ENCODE results near the gene FALEC.

FALEC gene

DNA sequence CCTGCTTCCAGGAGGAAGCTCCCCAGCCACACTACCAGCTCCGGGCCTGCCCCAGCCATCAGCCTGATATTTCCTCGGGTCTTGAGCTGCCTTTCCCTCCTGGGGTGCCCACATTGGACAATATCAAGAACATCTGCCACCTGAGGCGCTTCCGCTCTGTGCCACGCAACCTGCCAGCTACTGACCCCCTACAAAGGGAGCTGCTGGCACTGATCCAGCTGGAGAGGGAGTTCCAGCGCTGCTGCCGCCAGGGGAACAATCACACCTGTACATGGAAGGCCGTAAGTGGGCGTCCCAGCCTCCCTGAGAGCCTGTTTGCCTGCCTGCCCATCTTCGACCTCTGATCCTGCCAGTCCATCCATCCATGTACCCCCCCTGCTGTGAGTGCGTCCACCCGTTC, 4.0 kb upstream of the FALEC start:
- DNase-seq (ENCODE audit: extremely low read depth in 1 of 2, low read depth in 1 of 2), result no peak

DNA sequence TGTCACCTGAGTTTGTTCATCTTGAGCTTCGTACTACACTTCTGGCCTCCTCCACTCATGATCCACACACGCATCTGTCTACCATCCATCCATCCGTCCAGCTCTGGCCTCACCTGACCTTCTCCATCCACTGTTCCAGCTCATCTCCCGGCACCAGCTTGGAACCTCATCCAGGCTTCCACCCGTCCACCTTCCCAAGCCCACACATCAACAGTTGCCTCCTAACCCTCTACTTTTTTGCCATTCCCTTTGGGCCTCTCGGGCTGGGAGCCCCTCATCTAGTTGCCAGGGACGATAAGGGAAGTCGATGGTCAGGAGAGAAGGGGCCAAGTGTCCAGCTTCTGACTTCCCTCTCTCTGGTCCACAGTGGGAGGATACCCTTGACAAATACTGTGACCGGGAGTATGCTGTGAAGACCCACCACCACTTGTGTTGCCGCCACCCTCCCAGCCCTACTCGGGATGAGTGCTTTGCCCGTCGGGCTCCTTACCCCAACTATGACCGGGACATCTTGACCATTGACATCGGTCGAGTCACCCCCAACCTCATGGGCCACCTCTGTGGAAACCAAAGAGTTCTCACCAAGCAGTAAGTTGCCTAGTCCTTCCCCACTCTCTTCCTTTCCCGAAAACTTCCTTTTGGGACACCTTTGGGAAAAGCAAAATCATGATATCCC, 3.4 kb upstream of the FALEC start:
- DNase-seq (ENCODE audit: extremely low read depth in 1 of 2, low read depth in 1 of 2), result no peak

DNA sequence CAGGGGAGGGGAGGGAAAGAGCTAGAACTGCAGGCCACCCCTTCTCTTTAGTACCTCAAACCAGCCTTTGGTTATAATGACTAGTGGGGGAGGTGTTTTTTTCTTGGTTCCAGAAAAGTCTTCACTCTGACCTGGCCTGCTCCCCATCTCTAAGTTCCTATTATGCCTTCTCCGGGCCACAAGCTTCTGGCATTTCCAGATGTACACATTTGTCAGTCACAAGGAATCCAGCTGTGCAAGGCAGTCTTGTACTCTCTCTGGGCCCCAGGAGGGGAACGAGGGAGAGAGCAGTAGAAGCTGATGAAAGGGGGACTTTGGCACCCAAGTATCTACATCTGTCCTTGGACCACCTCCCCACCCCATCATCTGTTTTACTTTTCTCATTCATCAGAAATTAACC, 2.7 kb upstream of the FALEC start:
- no peak for DNase-seq (ENCODE audit: extremely low read depth in 1 of 2, low read depth in 1 of 2)

DNA sequence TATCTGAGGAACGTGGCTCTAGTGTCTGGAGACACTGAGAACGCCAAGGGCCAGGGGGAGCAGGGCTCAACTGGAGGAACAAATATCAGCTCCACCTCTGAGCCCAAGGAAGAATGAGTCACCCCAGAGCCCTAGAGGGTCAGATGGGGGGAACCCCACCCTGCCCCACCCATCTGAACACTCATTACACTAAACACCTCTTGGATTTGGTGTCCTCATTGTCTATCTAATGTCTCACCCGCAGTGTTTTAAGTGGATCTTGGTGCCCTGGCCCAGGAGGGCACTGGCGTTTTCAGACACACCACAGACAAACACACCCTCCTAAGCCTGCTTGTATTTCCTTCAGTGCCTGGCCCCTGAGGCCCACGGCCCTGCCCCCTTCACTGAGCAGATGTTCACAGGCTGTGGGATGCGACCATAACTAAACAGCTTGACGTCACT, 2.2 kb upstream of the FALEC start:
- no peak for DNase-seq (ENCODE audit: extremely low read depth in 1 of 2, low read depth in 1 of 2)

DNA sequence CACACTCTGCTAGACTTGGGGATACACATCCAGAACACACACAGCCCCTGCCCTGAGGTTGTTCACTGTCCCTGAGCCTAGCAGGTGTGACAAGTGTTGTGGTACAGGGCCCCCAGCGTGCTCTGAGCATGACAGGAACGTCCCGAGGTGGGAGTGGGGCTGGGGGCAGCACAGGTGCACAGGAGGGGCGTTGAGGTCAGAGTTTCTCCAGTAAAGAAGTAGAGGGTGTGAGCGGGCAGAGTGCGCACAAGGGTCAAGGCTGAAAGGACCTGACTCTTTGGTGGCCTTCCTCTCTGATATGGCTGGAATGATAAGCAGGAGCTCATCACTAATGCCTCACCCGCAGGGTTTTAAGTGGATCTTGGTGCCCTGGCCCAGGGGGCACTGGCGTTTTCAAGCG, 1.3 kb upstream of the FALEC start:
- DNase-seq (ENCODE audit: extremely low read depth in 1 of 2, low read depth in 1 of 2), result no peak

DNA sequence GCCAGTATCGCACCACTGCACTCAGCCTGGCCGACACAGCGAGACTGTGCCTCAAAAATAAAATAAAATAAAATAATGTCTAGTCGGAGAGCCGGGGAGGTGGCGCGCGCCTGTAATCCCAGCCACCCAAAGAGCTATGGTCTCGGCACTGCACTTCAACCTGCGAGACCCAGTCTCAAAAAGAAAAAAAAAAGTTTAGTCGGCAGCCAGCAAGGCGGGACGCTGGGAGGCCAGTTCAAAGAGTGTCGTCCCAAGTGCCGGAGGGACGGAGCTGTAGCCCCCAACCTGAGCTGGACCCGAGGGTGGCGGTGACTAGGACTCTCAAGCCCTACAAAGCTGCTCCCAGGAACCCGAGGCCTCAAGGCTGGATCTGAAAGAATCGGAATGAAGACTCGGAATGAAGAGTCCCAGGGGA, 632 bp upstream of the FALEC start:
- no peak for DNase-seq (ENCODE audit: extremely low read depth in 1 of 2, low read depth in 1 of 2)

DNA sequence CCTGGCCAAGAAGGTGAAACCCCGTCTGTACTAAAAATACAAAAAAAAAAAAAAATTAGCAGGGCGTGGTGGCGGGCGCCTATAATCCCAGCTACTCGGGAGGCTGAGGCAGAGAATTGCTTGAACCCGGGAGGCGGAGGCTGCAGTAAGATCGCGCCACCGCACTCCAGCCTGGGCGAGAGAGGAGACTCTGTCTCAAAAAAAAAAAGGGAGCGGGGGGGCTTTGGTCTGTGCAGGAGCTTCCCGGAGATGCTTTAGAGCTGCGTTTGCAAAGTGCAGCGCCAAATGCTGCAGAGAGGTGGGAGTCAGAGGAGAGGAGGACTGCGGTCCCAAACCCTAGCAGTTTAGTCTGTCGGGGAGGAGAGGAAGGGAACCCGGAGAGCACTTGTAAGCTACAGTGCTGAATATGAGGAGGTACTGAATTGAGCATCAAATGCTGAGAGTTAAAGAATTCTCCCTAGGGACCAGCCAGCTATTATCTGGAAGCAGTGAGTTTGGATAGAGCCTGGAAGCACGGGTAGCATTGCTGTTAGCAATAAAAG, 569 bp downstream of the FALEC start:
- DNase-seq (ENCODE audit: extremely low read depth in 1 of 2, low read depth in 1 of 2), result no peak

DNA sequence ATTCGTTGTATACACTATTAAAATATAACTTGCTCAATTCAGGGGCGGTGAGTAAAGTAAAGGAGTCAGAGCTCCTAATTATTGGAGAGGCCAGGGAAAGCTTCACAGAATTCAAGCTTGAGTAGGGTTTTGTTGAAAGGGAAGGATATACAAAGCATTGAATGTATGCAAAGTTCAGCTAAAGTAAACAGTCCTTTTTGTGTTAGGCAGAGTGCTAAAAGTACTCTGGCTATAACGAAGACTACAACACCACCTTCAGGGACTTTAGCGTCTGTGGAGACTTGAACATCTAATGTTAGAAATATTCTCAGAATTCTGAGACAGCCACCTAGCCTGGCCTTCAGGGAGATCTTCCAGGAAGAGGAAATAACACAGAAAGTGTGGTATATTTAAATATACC, 1.1 kb downstream of the FALEC start:
- no peak for DNase-seq (ENCODE audit: extremely low read depth in 1 of 2, low read depth in 1 of 2)

DNA sequence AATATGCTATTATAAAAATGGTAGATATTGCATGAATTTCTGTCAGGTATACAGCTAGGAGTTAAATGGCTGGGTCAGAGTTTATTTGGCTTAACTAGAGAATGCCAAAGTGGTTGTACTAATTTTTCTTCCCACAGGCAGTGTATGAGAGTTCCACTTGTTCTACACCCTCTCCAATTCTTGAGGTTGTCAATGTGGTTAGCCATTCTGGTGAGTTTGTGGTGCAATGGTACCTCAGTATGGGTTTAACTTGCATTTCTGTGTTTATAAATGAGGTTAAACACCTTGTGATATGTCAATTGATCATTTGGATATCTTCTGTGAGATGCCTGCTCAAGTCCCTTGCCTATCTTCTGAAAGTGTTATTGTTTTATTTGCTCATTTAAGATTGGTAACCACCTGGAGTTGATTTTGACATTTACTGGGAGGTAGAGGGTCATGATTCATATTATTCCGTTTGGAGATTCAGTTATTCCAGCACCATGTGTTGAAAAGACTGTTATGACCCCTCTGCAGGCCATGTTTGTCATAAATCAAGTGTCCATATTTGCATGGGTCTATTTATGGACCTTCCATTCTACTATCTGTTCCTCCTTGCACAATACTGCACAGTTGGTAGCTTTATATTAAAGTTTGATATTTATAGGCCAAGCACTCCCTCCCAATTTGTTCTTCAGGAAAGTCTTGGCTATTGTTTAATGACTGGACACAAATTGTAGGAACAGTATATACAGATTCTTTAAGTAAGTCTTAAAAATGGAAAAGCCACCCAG, 5.8 kb downstream of the FALEC start:
- DNase-seq (ENCODE audit: extremely low read depth in 1 of 2, low read depth in 1 of 2), result no peak

DNA sequence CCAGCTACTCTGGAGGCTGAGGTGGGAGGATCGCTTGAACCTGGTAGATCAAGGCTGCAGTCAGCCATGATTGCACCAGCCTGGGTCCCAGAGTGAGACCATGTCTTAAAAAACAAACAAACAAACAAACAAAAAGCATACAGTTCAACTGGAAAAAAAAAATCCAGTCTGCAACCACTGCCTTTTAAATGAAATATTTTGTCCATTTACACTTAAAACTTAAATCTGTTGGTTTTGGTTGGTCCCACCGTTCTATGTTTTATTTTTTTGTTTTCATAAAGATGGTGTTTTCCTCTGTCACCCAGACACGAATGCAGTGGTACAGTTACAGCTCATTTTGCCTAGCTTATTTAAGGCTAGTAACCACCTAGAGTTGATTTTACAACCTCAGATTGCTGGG, 9.8 kb downstream of the FALEC start:
- DNase-seq (ENCODE audit: extremely low read depth in 1 of 2, low read depth in 1 of 2), result no peak

DNA sequence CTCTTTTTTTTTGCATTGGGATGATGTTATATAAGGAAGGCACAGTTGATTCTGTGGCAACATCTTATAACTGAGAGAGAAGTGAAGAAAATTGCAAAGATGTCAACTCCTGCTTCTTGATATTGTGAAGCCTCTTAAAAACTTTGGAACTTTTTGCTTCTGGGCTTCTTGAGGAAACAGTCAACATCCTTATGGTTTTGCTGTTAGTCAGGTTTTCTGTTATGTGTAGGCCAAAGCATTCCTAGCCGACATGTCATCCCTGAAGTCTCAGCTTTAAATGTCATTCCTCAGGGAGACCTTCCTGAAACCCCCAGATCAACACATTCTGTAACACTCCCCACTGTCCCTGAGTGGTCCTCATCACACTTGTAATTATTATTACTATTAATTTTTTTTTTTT, 12.6 kb downstream of the FALEC start:
- no peak for DNase-seq (ENCODE audit: extremely low read depth in 1 of 2, low read depth in 1 of 2)

DNA sequence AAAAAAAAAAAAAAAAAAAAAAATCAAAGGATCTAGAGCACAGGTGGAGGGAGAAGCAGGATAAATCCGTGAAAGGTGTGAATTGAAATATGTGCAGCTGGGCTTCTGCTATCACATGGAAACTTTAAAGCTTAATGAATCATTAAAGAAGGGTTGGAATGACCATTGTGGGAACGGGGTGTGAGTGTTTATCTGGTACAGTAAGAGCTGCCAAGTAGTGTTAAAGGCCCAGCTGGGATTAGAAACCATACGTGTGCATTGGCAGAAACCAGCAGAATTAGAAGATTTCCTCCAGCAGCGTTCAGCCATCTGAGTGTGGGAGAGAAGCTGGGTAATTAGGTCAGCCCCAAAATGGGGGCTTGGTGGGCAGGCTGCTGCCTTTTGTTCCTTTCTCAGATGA, 13.5 kb downstream of the FALEC start:
- no peak for DNase-seq (ENCODE audit: extremely low read depth in 1 of 2, low read depth in 1 of 2)

DNA sequence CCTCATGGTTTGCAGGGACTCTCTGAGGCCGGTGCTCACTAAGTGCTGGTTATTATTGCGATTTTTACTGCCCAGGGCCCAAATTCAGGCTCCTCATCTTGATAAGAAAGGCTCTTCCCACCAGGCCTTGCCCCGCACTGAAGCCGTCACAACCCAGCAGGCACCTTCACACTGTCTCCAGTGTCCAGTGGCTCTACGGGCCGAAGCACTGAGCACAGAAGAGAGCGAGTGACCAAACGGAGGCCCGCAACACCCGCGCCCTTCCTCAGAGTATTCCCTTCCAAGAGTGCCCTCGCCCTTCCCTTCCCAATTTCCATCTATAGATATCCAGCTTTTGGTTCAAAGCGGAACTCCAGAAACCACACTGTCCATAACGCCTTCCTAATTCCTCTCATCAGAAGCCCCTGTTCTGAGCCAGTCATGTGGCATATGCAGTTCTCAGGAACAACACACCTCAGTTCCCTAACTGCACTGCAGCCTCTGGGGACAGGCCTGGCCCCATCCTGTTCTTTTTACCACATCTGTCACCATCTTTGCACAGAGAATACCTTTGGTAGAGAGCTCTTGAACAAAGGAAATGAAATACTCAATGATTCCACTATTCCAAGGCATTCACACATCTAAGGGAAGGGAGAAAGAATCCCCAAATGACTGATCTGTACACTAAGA, 15.1 kb downstream of the FALEC start:
- DNase-seq (ENCODE audit: extremely low read depth in 1 of 2, low read depth in 1 of 2), result no peak

DNA sequence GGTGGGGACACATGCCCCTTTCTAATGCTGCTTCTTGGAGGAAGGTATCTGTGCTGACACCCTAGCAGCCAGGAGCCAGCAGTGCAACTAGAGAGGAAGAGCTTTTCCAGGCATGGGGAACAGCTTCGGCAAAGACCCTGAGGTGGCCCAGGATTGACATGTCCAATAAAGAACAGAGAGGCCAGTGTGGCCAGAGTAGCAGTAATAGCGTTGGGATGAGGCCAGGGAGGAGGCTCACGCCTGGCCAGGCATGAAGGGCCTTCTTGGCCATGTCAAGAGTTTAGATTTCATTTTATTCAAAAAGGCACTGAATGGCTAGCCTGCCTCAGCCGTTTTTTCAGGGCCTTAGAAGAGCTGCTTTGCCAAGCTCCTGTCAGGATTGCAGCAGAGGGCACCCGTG, 17.3 kb downstream of the FALEC start:
- no peak for DNase-seq (ENCODE audit: extremely low read depth in 1 of 2, low read depth in 1 of 2)

DNA sequence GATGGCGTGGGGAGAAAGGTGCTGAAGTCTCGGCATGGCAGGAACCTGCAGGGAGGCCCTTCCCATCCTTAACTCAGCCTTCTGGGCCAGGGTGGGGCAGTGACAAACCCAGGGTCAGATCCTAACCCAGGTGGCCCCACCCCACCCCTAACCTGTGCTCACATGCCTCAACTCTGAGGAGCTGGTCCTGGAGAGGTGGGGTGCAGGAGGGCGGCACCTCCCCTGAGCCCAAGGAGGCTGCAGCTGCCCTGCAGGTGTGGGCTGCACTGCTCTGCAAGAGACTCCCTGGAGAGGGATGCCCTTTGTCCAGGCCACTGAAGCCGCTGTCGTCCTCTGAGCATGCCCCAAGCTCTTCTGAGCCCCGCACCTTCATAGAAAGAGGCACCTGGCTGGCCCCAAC, 18.4 kb downstream of the FALEC start:
- no peak for DNase-seq (ENCODE audit: extremely low read depth in 1 of 2, low read depth in 1 of 2)

DNA sequence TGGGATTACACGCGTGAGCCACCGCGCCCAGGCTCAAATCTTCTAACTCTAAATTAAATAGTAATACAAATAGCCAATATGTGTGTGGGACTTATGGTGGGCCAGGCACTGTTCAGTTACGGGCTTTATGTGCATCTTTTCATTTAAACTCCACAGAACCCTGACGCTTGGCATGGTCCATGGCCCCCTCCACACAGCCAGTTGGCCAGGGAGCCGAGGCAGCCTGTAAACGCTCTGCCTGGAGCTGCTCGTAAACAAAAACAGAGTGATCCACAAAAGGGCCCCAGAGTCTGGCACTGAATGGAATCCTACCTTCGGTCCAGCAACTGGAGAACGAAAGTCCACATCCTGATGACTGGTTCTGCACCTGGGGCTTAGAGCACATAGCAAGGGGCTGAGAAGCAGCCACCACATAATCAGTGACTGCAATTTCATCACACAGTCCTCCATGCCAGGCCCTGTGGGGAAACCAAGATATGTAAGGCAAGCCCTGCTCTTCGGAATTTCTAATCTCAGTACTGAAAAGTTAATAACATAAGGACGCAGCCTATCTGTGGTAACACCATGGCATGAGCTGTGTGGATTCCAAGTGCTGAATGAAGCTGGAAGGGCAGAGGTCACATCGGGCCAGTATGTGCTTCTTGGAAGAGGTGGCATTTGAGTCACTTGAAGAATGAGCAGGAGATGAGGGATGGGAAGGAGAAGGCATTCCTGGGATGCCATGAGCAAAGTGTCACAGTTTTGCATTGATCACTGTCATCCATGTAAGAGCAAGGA, 20.1 kb downstream of the FALEC start:
- DNase-seq (ENCODE audit: extremely low read depth in 1 of 2, low read depth in 1 of 2), result no peak

DNA sequence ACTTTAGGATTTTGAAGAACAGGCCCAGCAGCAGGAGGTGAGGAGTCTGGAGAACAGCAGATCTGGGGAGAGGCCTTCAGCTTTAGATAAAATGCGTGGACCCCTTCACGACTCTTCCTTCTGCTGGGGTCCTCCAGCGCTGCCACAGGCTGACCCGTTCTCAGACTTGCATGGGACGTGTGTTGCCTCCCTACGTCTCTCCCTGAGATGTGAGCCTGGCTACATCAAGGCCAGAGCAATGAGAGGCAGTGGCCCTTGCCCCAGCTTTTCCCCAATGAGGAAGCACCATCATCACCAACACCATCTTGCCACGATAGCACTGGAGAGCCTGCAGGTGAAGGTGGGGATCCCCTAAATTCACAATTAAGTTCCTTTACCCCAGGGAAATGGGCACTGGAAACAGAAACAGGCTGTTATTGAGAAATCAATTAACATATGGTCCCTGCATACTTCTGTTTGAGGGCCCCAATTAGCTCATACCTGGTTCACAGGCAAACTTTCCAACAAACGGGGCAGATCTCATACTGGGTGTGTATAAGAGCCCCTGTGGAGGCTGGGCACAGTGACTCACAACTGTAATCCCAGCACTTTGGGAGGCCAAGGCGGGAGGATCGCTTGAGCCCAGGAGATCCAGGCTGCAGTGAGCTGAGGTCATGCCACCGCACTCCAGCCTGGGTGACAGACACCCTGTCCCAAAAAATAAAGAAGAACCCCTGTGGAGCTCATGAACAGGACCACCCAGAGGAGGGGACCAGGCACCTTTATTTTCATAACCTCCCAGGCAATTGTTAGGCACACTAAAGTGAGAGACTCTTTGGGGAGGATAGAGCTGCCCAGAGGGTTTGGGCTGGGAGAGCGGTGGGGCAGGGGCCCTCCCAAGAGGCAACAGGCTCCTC, 21.5 kb downstream of the FALEC start:
- no peak for DNase-seq (ENCODE audit: extremely low read depth in 1 of 2, low read depth in 1 of 2)

DNA sequence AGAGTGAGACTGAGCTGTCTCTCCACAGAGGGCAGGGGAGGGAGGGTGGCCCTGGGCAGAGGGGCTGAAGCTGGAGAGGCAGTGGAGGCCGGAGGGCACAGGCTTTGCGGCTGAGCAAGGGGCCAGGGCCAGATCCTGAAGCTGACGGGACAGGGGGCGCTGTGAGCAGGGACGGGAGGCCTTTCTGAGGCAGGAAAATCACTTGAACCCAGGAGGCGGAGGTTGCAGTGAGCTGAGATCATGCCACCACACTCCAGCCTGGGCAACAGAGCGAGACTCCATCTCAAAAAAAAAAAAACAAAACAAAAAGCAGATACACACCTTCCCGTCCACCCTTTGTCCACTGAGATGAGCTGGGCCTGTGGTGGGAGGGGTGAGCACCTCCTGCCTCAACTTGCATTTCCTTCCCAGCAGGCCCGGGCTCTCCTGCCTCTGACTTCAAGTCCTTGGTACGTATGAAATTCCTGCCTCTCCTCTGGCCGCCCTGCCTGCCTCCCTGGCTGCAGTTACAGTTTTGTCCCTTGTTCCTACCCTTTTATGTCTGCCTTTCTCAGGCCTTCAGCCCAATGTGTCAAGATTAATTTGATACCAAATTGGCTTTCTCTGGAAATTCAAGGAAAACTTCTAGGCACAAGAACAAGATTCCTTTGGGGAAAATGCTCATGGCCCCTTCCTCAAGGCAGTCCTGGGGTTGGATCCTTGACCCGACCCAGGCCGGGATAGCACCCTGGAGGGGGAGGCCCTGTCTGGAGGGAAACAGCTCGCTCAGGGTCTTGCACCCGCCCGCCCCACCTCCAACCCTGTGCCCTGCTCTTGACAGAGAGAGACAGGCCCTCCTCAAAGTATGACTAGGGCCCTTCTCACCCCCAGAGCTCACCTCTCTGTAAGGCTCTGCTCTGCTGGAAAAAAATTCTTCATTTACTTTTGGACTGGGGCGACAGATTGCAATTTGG, 22.5 kb downstream of the FALEC start:
- DNase-seq (ENCODE audit: extremely low read depth in 1 of 2, low read depth in 1 of 2), result no peak
